HL-60 (cell line): ENCODE results near the gene UFD1.

ENCODE experiments used
- DNase-seq, 2 experiments: peaks; one replicate each; pipeline ENCODE4 v3.0.0-alpha.2; 2010 to 2020; ENCODE audit warnings: low read depth in 1 of 2, low spot score in 1 of 2
- H3K27ac ChIP-seq: fragments of 250-450 bp; sonication (Bioruptor Pico); replicated peaks from 2 replicates; pipeline ENCODE4 v1.5.1; 2020; ENCODE audit warnings: mild to moderate bottlenecking, moderate library complexity
- H3K27me3 ChIP-seq: fragments of 250-450 bp; sonication (Bioruptor Pico); 2 replicates; pipeline ENCODE4 v1.5.1; 2021; ENCODE audit warnings: mild to moderate bottlenecking, moderate library complexity; ENCODE audit not compliant: insufficient read depth, poor library complexity, severe bottlenecking
- H3K4me3 ChIP-seq: replicated peaks from 2 replicates; pipeline ENCODE4 v1.5.1; 2011; ENCODE audit warnings: mild to moderate bottlenecking, control low read depth, low read length; ENCODE audit not compliant: insufficient read depth
- CTCF ChIP-seq: IDR thresholded peaks from one replicate; pipeline ENCODE4 v1.5.1; 2011; ENCODE audit warnings: low read length, control low read depth, inconsistent platforms; ENCODE audit not compliant: insufficient read depth
- GABPA ChIP-seq: IDR thresholded peaks from 2 replicates; pipeline ENCODE4 v1.6.1; 2012; ENCODE audit warnings: low read depth
- POLR2AphosphoS5 ChIP-seq: IDR thresholded peaks from 2 replicates; pipeline ENCODE4 v1.6.1; 2012; ENCODE audit warnings: low read depth
- REST ChIP-seq: IDR thresholded peaks from 2 replicates; pipeline ENCODE4 v1.6.1; 2012; ENCODE audit warnings: low read depth; ENCODE audit not compliant: insufficient replicate concordance
- SPI1 ChIP-seq: IDR thresholded peaks from 2 replicates; pipeline ENCODE4 v1.6.1; 2012; ENCODE audit warnings: low read depth, mild to moderate bottlenecking, borderline replicate concordance

UFD1 gene

DNA sequence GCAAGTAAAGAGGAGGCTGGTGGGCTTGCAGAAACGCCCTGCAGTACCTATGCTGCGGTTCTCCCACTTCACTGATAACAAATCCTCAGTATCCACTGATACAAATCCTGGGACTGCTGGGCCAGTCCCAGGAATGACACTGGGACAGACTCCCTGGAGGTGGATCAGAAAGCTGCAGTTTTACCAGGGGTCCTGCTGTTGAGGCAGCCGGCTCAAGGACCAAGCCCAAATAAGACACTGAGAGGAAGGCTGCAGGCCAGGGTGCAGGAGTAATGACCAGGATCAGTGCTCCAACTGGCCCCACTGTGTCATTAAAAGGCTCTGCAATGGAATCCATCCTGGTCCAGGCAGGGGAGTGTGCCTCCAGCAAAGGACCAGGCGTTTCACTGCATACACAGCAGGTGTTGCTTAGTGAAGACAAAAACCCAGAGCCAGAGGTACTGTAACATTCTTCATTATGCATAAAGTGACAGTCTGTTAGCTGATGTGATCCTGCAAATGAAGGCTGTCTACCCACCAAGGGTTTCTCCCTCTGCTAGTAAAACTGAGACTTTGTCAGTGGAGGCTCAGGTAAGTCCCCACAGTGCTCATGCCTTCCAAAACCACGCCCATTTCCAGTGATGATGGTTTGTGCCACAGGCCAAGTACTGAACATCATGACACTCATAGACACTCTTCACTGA lies 30.1 kb downstream of the UFD1 start:
- no peak for DNase-seq
- no peaks in the 10 kb centered on the region for H3K27me3 ChIP-seq
- no peak overlapping the region for H3K4me3 ChIP-seq
- TF ChIP-seq REST (no peak), GABPA (no peak), POLR2AphosphoS5 (no peak), SPI1 (no peak), CTCF (no peak)
- H3K27ac ChIP-seq, result no peak overlapping the region

DNA sequence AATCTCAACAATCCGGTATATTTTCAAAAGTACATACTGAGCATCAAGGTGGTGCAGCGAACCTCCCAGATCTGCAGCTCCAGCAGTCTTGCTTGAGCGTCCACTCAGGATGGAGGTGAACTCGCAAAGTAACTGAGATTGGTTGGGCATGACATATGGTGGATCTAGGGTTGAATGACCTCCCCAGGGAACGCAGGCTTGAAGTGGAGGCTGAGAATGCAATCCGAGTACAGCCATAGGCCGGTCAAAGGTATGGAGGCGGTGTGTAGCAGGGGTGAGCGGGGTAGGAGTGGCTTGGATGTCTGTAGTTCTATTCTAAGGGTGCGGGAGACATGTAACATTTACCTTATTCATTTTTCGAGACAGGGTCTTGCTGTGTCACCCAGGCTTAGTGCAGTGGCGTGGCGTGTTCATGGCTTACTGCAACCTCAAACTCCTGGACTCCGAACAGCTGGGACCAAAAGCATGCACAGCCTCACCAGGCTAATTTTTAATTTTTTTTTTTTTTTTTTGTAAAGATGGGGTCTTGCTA lies 30.9 kb downstream of the UFD1 start:
- H3K4me3 ChIP-seq, result peak overlapping the region; percentile 83
- TF ChIP-seq REST, result no peak
- no peak for TF ChIP-seq CTCF
- TF ChIP-seq GABPA, result no peak
- no peak for TF ChIP-seq SPI1
- no peak for TF ChIP-seq POLR2AphosphoS5
- peak overlapping the region; percentile 64 for H3K27ac ChIP-seq
- peak in 1 of 2 experiments; percentile 9 for DNase-seq
- H3K27me3 ChIP-seq, result no peaks in the 10 kb centered on the region

GRCh38 chr22:19447330-19448075 lies 31.5 kb downstream of the UFD1 start, which contains the start of gene C22orf39:
Gene C22orf39 (minus strand): TSS chr22:19447711. CDS start chr22:19447688, 23 bp downstream.
- peak within 1 kb of the TSS; percentile 64 for H3K27ac ChIP-seq
- no peaks in the 10 kb centered on the region for H3K27me3 ChIP-seq
- H3K4me3 ChIP-seq, result peak within 1 kb of the TSS; percentile 83
- DNase-seq, result peak; percentile 84 to 93
- TF ChIP-seq REST (peak; percentile 28), GABPA (no peak), POLR2AphosphoS5 (peak; percentile 75)
